KMS-11 (cell line): ENCODE data around the gene CRACR2A.

Experiments used
- H2AFZ ChIP-seq: fragments of 200-600 bp; sonication (generic); 2 replicates; pipeline ENCODE4 v1.6.1; 2016; ENCODE audit warnings: antibody characterized with exemption, mixed run types, low read depth
- H3K27ac ChIP-seq: fragments of 200-600 bp; sonication (generic); 2 replicates; pipeline ENCODE4 v1.6.1; 2016; ENCODE audit warnings: mild to moderate bottlenecking, mixed run types
- H3K27me3 ChIP-seq: fragments of 200-600 bp; sonication (generic); 2 replicates; pipeline ENCODE4 v1.6.1; 2017; ENCODE audit warnings: mild to moderate bottlenecking, low read depth, mixed run types, moderate library complexity; ENCODE audit not compliant: insufficient read depth
- H3K36me3 ChIP-seq: fragments of 200-600 bp; sonication (generic); 2 replicates; pipeline ENCODE4 v1.6.1; 2017; ENCODE audit warnings: mild to moderate bottlenecking, mixed run types; ENCODE audit not compliant: insufficient read depth
- H3K4me1 ChIP-seq: fragments of 200-600 bp; sonication (generic); 2 replicates; pipeline ENCODE4 v1.6.1; 2016; ENCODE audit warnings: mild to moderate bottlenecking, low read depth, mixed run types; ENCODE audit not compliant: poor library complexity, severe bottlenecking
- H3K4me2 ChIP-seq: fragments of 200-600 bp; sonication (generic); 2 replicates; pipeline ENCODE4 v1.7.0; 2016; ENCODE audit warnings: mild to moderate bottlenecking, mixed run types
- H3K4me3 ChIP-seq: fragments of 200-600 bp; sonication (generic); IDR thresholded peaks from 2 replicates; pipeline ENCODE4 v1.6.1; 2017; ENCODE audit warnings: low read depth, low read length, mixed read lengths; ENCODE audit not compliant: insufficient read depth
- H3K79me2 ChIP-seq: fragments of 200-600 bp; sonication (generic); 2 replicates; pipeline ENCODE4 v1.6.1; 2016; ENCODE audit warnings: low read depth, mixed run types; ENCODE audit not compliant: insufficient read depth
- H3K9ac ChIP-seq: fragments of 200-600 bp; sonication (generic); 2 replicates; pipeline ENCODE4 v1.6.1; 2016; ENCODE audit warnings: mild to moderate bottlenecking, mixed run types
- H4K20me1 ChIP-seq: fragments of 200-600 bp; sonication (generic); 2 replicates; pipeline ENCODE4 v1.6.1; 2016; ENCODE audit warnings: mild to moderate bottlenecking, mixed run types; ENCODE audit not compliant: insufficient read depth
- CTCF ChIP-seq: fragments of 200-600 bp; sonication (generic); conservative IDR thresholded peaks from 2 replicates; pipeline ENCODE4 v1.6.1; 2017; ENCODE audit warnings: low read depth, mild to moderate bottlenecking, antibody characterized with exemption, low read length, moderate library complexity, mixed read lengths

The CRACR2A gene

GRCh38 chr12:3578557-3578956 lies 174.4 kb downstream of the CRACR2A start:
- no peak for TF ChIP-seq CTCF
- H3K4me2 ChIP-seq: no peak overlapping the region
- H3K36me3 ChIP-seq: no peaks in the 10 kb centered on the region
- H3K4me1 ChIP-seq: no peaks in the 10 kb centered on the region
- no peak overlapping the region for H3K4me3 ChIP-seq
- H3K27ac ChIP-seq: no peak overlapping the region
- H4K20me1 ChIP-seq: no peaks in the 10 kb centered on the region
- H3K27me3 ChIP-seq: no peaks in the 10 kb centered on the region
- no peaks in the 10 kb centered on the region for H3K79me2 ChIP-seq
- no peak overlapping the region for H2AFZ ChIP-seq
- no peak overlapping the region for H3K9ac ChIP-seq

GRCh38 chr12:3576891-3577290 lies 176.0 kb downstream of the CRACR2A start:
- no peak for TF ChIP-seq CTCF
- Histone ChIP-seq H3K79me2 (no peaks in the 10 kb centered on the region), H4K20me1 (no peaks in the 10 kb centered on the region), H2AFZ (no peak overlapping the region), H3K27me3 (no peaks in the 10 kb centered on the region), H3K27ac (no peak overlapping the region), H3K9ac (no peak overlapping the region), H3K4me3 (no peak overlapping the region), H3K4me1 (no peaks in the 10 kb centered on the region), H3K36me3 (no peaks in the 10 kb centered on the region), H3K4me2 (no peak overlapping the region)

GRCh38 chr12:3574986-3575385 lies 177.9 kb downstream of the CRACR2A start:
- Histone ChIP-seq H3K4me2 (no peak overlapping the region), H3K4me3 (no peak overlapping the region), H3K4me1 (no peaks in the 10 kb centered on the region), H3K27me3 (no peaks in the 10 kb centered on the region), H2AFZ (no peak overlapping the region), H3K9ac (no peak overlapping the region), H3K36me3 (no peaks in the 10 kb centered on the region), H4K20me1 (no peaks in the 10 kb centered on the region), H3K79me2 (no peaks in the 10 kb centered on the region), H3K27ac (no peak overlapping the region)
- TF ChIP-seq CTCF: no peak

- Histone ChIP-seq H3K4me2 (no peak overlapping the region), H3K79me2 (no peaks in the 10 kb centered on the region), H3K4me1 (no peaks in the 10 kb centered on the region), H3K9ac (no peak overlapping the region), H3K4me3 (no peak overlapping the region), H3K27ac (no peak overlapping the region), H3K36me3 (no peaks in the 10 kb centered on the region), H3K27me3 (no peaks in the 10 kb centered on the region), H4K20me1 (no peaks in the 10 kb centered on the region), H2AFZ (no peak overlapping the region)
- no peak for TF ChIP-seq CTCF
Measured at GRCh38 chr12:3572560-3572959, 180.3 kb downstream of the CRACR2A start.

GRCh38 chr12:3571724-3572123 lies 181.2 kb downstream of the CRACR2A start:
- Histone ChIP-seq H2AFZ (no peak overlapping the region), H3K4me2 (no peak overlapping the region), H3K36me3 (no peaks in the 10 kb centered on the region), H4K20me1 (no peaks in the 10 kb centered on the region), H3K4me1 (no peaks in the 10 kb centered on the region), H3K9ac (no peak overlapping the region), H3K4me3 (no peak overlapping the region), H3K79me2 (no peaks in the 10 kb centered on the region), H3K27me3 (no peaks in the 10 kb centered on the region), H3K27ac (no peak overlapping the region)
- TF ChIP-seq CTCF: no peak
